Endothelial cell of umbilical vein (primary cell): ENCODE results near the gene GPR158.

Source experiments
- CTCF ChIP-seq, 2 donors: IDR thresholded peaks; 1 replicate in 1 of 2; 2 replicates in 1 of 2; pipeline ENCODE4 v1.5.1; 2011; ENCODE audit warnings: low read length in 2 of 2, mild to moderate bottlenecking in 2 of 2, moderate library complexity in 2 of 2, control low read depth in 1 of 2, inconsistent platforms in 1 of 2, low read depth in 1 of 2; ENCODE audit not compliant: insufficient read depth in 1 of 2; ENCODE audit errors: extremely low read depth in 1 of 2
- EZH2 ChIP-seq: IDR thresholded peaks from 2 replicates; pipeline ENCODE4 v1.6.1; 2012; ENCODE audit warnings: borderline replicate concordance, low read depth, mild to moderate bottlenecking, moderate library complexity, low read length, inconsistent platforms; ENCODE audit not compliant: severe bottlenecking
- POLR2A ChIP-seq: IDR thresholded peaks from 2 replicates; pipeline ENCODE4 v1.6.1; 2012; ENCODE audit warnings: low read depth, mild to moderate bottlenecking, control low read depth, low read length

DNA sequence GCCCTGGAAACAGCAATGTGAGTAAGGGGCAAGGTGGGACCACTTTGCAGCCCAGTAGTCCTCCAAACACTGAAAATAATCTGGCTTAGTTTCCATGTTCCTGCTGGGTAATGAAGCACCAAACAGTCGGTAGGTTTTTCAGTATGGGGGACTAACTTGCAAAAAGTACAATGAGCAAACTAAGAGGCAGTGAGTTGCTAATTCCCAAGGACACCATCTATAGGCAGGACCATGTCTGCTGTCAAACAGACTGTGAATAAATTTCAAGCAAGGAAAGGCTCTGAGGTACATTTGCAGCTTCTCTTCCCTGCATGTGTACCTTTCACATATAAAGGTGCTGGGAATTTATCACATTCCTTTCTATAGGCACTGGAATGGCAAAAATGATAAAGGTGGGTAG lies 327.7 kb downstream of the GPR158 start:
- no peak for TF ChIP-seq CTCF (IDR thresholded peaks at IDR 0.05; ENCODE audit: extremely low read depth in 1 of 2, insufficient read depth in 1 of 2, low read depth in 1 of 2, low read length in 2 of 2)
- no peak for TF ChIP-seq POLR2A
- TF ChIP-seq EZH2, result no peak
